ENCODE results near the gene NELFA. TPM values are rescaled to one million over a fixed set of nuclear protein-coding genes. Genes with fewer than 3 reads are reported as not detected.

Gene NELFA
- 4.7 and 15.0 TPM in 2 replicates for total RNA-seq (2014; rRNA removed; shearing (Covaris generic); ENCODE audit: low replicate concordance)

GRCh38 chr4:2008921-2009650 is at the start of gene NELFA:
Gene NELFA, minus strand, starts transcription at chr4:2008974. Its CDS starts 15 bp downstream, at chr4:2008959.
- Histone ChIP-seq H3K4me3 (peak within 1 kb of the TSS; percentile 96), H3K36me3 (peaks cover 16% of the 10 kb centered on the region; the same call in 1 of the 2 replicates), H3K27me3 (no peaks in the 10 kb centered on the region), H3K9me3 (no peaks in the 10 kb centered on the region)
- peak; percentile 87 for DNase-seq

- H3K27me3 ChIP-seq: no peaks in the 10 kb centered on the region
These were observed 48.8 kb upstream of the NELFA start for GRCh38 chr4:2057382-2058065.

GRCh38 chr4:2054217-2054616 is 45.4 kb upstream of the NELFA start:
- no peaks in the 10 kb centered on the region for H3K9me3 ChIP-seq
- H3K36me3 ChIP-seq: no peaks in the 10 kb centered on the region
- no peak overlapping the region for H3K4me3 ChIP-seq
- DNase-seq: no peak
- H3K27me3 ChIP-seq: no peaks in the 10 kb centered on the region

More at GRCh38 chr4:2057382-2058065, 48.8 kb upstream of the NELFA start:
- Histone ChIP-seq H3K9me3 (no peaks in the 10 kb centered on the region), H3K36me3 (no peaks in the 10 kb centered on the region), H3K4me3 (no peak overlapping the region)
- DNase-seq: no peak

- DNase-seq: no peak
- H3K4me3 ChIP-seq: no peak overlapping the region
- H3K36me3 ChIP-seq: no peaks in the 10 kb centered on the region
- no peaks in the 10 kb centered on the region for H3K9me3 ChIP-seq
- no peaks in the 10 kb centered on the region for H3K27me3 ChIP-seq
These were observed 42.3 kb upstream of the NELFA start for GRCh38 chr4:2051086-2051485.

GRCh38 chr4:2049811-2050210 is 41.0 kb upstream of the NELFA start:
- H3K27me3 ChIP-seq: no peaks in the 10 kb centered on the region
- H3K9me3 ChIP-seq: no peaks in the 10 kb centered on the region
- H3K4me3 ChIP-seq: no peak overlapping the region
- no peak for DNase-seq
- no peaks in the 10 kb centered on the region for H3K36me3 ChIP-seq

- Histone ChIP-seq H3K36me3 (no peaks in the 10 kb centered on the region), H3K4me3 (no peak overlapping the region), H3K27me3 (no peaks in the 10 kb centered on the region), H3K9me3 (no peaks in the 10 kb centered on the region)
- no peak for DNase-seq
These were observed 40.6 kb upstream of the NELFA start for GRCh38 chr4:2049381-2049780.

- peak; percentile 71 for DNase-seq
These were observed 40.1 kb upstream of the NELFA start for GRCh38 chr4:2048831-2049230.

GRCh38 chr4:2047781-2048581 is 39.2 kb upstream of the NELFA start:
- no peaks in the 10 kb centered on the region for H3K36me3 ChIP-seq
- no peak overlapping the region for H3K4me3 ChIP-seq
- no peak for DNase-seq
- no peaks in the 10 kb centered on the region for H3K9me3 ChIP-seq
- H3K27me3 ChIP-seq: no peaks in the 10 kb centered on the region

More at GRCh38 chr4:2048831-2049230, 40.1 kb upstream of the NELFA start:
- Histone ChIP-seq H3K9me3 (no peaks in the 10 kb centered on the region), H3K4me3 (no peak overlapping the region), H3K36me3 (no peaks in the 10 kb centered on the region), H3K27me3 (no peaks in the 10 kb centered on the region)

- no peak overlapping the region for H3K4me3 ChIP-seq
- DNase-seq: no peak
- no peaks in the 10 kb centered on the region for H3K9me3 ChIP-seq
- H3K27me3 ChIP-seq: no peaks in the 10 kb centered on the region
- H3K36me3 ChIP-seq: no peaks in the 10 kb centered on the region
These were observed 38.4 kb upstream of the NELFA start for GRCh38 chr4:2047031-2047660.

- H3K9me3 ChIP-seq: no peaks in the 10 kb centered on the region
- no peaks in the 10 kb centered on the region for H3K36me3 ChIP-seq
- H3K27me3 ChIP-seq: no peaks in the 10 kb centered on the region
- no peak for DNase-seq
- H3K4me3 ChIP-seq: no peak overlapping the region
These were observed 37.5 kb upstream of the NELFA start for GRCh38 chr4:2046031-2046961.

- Histone ChIP-seq H3K27me3 (no peaks in the 10 kb centered on the region), H3K9me3 (no peaks in the 10 kb centered on the region), H3K36me3 (no peaks in the 10 kb centered on the region), H3K4me3 (no peak overlapping the region)
- DNase-seq: peak; percentile 62
These were observed 36.8 kb upstream of the NELFA start for GRCh38 chr4:2045518-2045951.

- Histone ChIP-seq H3K36me3 (no peaks in the 10 kb centered on the region), H3K4me3 (no peak overlapping the region)
These were observed 36.1 kb upstream of the NELFA start for GRCh38 chr4:2044542-2045517.

GRCh38 chr4:2044119-2044485 is 35.3 kb upstream of the NELFA start:
- H3K36me3 ChIP-seq: no peaks in the 10 kb centered on the region

More at GRCh38 chr4:2044542-2045517, 36.1 kb upstream of the NELFA start:
- no peaks in the 10 kb centered on the region for H3K27me3 ChIP-seq
- no peaks in the 10 kb centered on the region for H3K9me3 ChIP-seq
- no peak for DNase-seq

GRCh38 chr4:2043396-2044118 is 34.8 kb upstream of the NELFA start:
- Histone ChIP-seq H3K9me3 (no peaks in the 10 kb centered on the region), H3K4me3 (no peak overlapping the region), H3K27me3 (no peaks in the 10 kb centered on the region), H3K36me3 (no peaks in the 10 kb centered on the region)
- no peak for DNase-seq

More at GRCh38 chr4:2044119-2044485, 35.3 kb upstream of the NELFA start:
- Histone ChIP-seq H3K9me3 (no peaks in the 10 kb centered on the region), H3K4me3 (no peak overlapping the region), H3K27me3 (no peaks in the 10 kb centered on the region)
- DNase-seq: no peak

All from MG63 (cell line).